Activated CD4-positive, alpha-beta T cell treated with anti-CD3 and anti-CD28 coated beads, Interleukin-2, amount 10 ng/mL, durations not matched to agents 24 days and 14 days (primary cell): ENCODE data around the gene GNAS-AS1. TPM values are rescaled to one million over a fixed set of nuclear protein-coding genes. Genes with fewer than 3 reads are reported as not detected.

Experiments used
- DNase-seq: peaks from one replicate; pipeline ENCODE4 v3.0.0; 2022
- H3K27ac Mint-ChIP-seq: one replicate; pipeline ENCODE4 v1.8.0; 2022; ENCODE audit warnings: mild to moderate bottlenecking, mixed read lengths
- H3K27me3 Mint-ChIP-seq: one replicate; pipeline ENCODE4 v1.8.0; 2022; ENCODE audit warnings: mixed read lengths
- H3K36me3 Mint-ChIP-seq: one replicate; pipeline ENCODE4 v1.8.0; 2022; ENCODE audit warnings: low read depth, mild to moderate bottlenecking, mixed read lengths
- H3K4me1 Mint-ChIP-seq: one replicate; pipeline ENCODE4 v1.8.0; 2021; ENCODE audit warnings: mixed read lengths
- H3K4me3 Mint-ChIP-seq: one replicate; pipeline ENCODE4 v1.8.0; 2022; ENCODE audit warnings: mild to moderate bottlenecking, moderate library complexity, mixed read lengths
- H3K9me3 Mint-ChIP-seq: one replicate; pipeline ENCODE4 v1.8.0; 2021; ENCODE audit warnings: mixed read lengths
- intact Hi-C: fragments of 100-400 bp; cut with micrococcal nuclease; formaldehyde crosslinking; loops from one replicate; pipeline ENCODE4 v1.15.1; 2023
- total RNA-seq: library from RNA; stranded (reverse); gene quantifications from 2 replicates; pipeline ENCODE4 v1.2.3, GENCODE V29; 2022

Gene GNAS-AS1
- total RNA-seq, 1 donor from 2014 or later, result 1.6 TPM

- no peak for DNase-seq
- Mint-ChIP-seq H3K4me1 (no peaks in the 10 kb centered on the region), H3K9me3 (no peaks in the 10 kb centered on the region), H3K36me3 (no peaks in the 10 kb centered on the region), H3K27ac (no peak overlapping the region), H3K4me3 (no peak overlapping the region), H3K27me3 (peaks cover 38% of the 10 kb centered on the region)
- intact Hi-C loops, result no loop called here
Observed at GRCh38 chr20:58775371-58775770, 75.3 kb downstream of the GNAS-AS1 start.

- DNase-seq, result no peak
- Mint-ChIP-seq H3K4me3 (no peak overlapping the region), H3K4me1 (no peaks in the 10 kb centered on the region), H3K36me3 (no peaks in the 10 kb centered on the region), H3K9me3 (no peaks in the 10 kb centered on the region), H3K27ac (no peak overlapping the region), H3K27me3 (peaks cover 39% of the 10 kb centered on the region)
- intact Hi-C loops, result no loop called here
Observed at GRCh38 chr20:58774667-58775263, 75.9 kb downstream of the GNAS-AS1 start.

- Mint-ChIP-seq H3K9me3 (no peaks in the 10 kb centered on the region), H3K36me3 (no peaks in the 10 kb centered on the region), H3K27me3 (peaks cover 42% of the 10 kb centered on the region), H3K4me3 (no peak overlapping the region), H3K27ac (no peak overlapping the region), H3K4me1 (no peaks in the 10 kb centered on the region)
- intact Hi-C loops, result no loop called here
- DNase-seq, result no peak
Observed at GRCh38 chr20:58774214-58774613, 76.5 kb downstream of the GNAS-AS1 start.

GRCh38 chr20:58772786-58773185 lies 77.9 kb downstream of the GNAS-AS1 start:
- Mint-ChIP-seq H3K36me3 (no peaks in the 10 kb centered on the region), H3K9me3 (no peaks in the 10 kb centered on the region), H3K27me3 (peaks cover 37% of the 10 kb centered on the region), H3K4me1 (no peaks in the 10 kb centered on the region), H3K4me3 (no peak overlapping the region), H3K27ac (no peak overlapping the region)
- intact Hi-C loops, result no loop called here
- DNase-seq, result no peak

Other genes starting within 250 kb of the GNAS-AS1 start
- gene STX16, start 199.6 kb downstream of the GNAS-AS1 start, total RNA-seq, result 106 and 110 TPM in 2 replicates
- 22.3 and 23.1 TPM in 2 replicates for gene NPEPL1, start 158.1 kb downstream of the GNAS-AS1 start, total RNA-seq
- 500 and 523 TPM in 2 replicates for gene GNAS, start 1.8 kb upstream of the GNAS-AS1 start, total RNA-seq
- gene NELFCD, start 130.4 kb upstream of the GNAS-AS1 start, total RNA-seq, result 119 and 120 TPM in 2 replicates
- gene CTSZ, start 156.4 kb upstream of the GNAS-AS1 start, total RNA-seq, result 48.1 and 51.1 TPM in 2 replicates
- not detected in 2 replicates for gene TUBB1, start 168.5 kb upstream of the GNAS-AS1 start, total RNA-seq
- gene ATP5F1E, start 181.4 kb upstream of the GNAS-AS1 start, total RNA-seq, result 69.9 and 70.9 TPM in 2 replicates
- 119 and 123 TPM in 2 replicates for gene PRELID3B, start 191.9 kb upstream of the GNAS-AS1 start, total RNA-seq